GM21786 (cell line): ENCODE measurements around the gene ALK.

Experiments used
- ATAC-seq: cut with Tn5 transposase; IDR thresholded peaks from one replicate; pipeline ENCODE4 v1.9.1; 2021; ENCODE audit not compliant: unreplicated experiment

Gene ALK

GRCh38 chr2:29218071-29218470, 703.3 kb downstream of the ALK start:
- no peak for ATAC-seq

- ATAC-seq = no peak
Observed at GRCh38 chr2:29216609-29216909, 704.8 kb downstream of the ALK start.

GRCh38 chr2:29215739-29216608, 705.4 kb downstream of the ALK start:
- ATAC-seq = no peak

GRCh38 chr2:29215073-29215472, 706.3 kb downstream of the ALK start:
- no peak for ATAC-seq

GRCh38 chr2:29213888-29214291, 707.5 kb downstream of the ALK start:
- no peak for ATAC-seq

- no peak for ATAC-seq
Observed at GRCh38 chr2:29212009-29212408, 709.4 kb downstream of the ALK start.

- no peak for ATAC-seq
Observed at GRCh38 chr2:29209551-29209950, 711.8 kb downstream of the ALK start.

- ATAC-seq = no peak
Observed at GRCh38 chr2:29207352-29208148, 713.8 kb downstream of the ALK start.

GRCh38 chr2:29206941-29207340, 714.4 kb downstream of the ALK start:
- ATAC-seq = no peak

- no peak for ATAC-seq
Observed at GRCh38 chr2:29202819-29203495, 718.4 kb downstream of the ALK start.

GRCh38 chr2:29201979-29202378, 719.4 kb downstream of the ALK start:
- no peak for ATAC-seq

- ATAC-seq = no peak
Observed at GRCh38 chr2:29196792-29197788, 724.3 kb downstream of the ALK start.

- ATAC-seq = no peak
Observed at GRCh38 chr2:29195796-29196195, 725.6 kb downstream of the ALK start.

GRCh38 chr2:29193681-29194080, 727.7 kb downstream of the ALK start:
- ATAC-seq = no peak

GRCh38 chr2:29193111-29193510, 728.3 kb downstream of the ALK start:
- ATAC-seq = no peak

- no peak for ATAC-seq
Observed at GRCh38 chr2:29192526-29192925, 728.9 kb downstream of the ALK start.

- no peak for ATAC-seq
Observed at GRCh38 chr2:29191817-29192216, 729.6 kb downstream of the ALK start.

GRCh38 chr2:29189052-29189451, 732.3 kb downstream of the ALK start:
- no peak for ATAC-seq

GRCh38 chr2:29187926-29188325, 733.5 kb downstream of the ALK start:
- no peak for ATAC-seq

GRCh38 chr2:29186817-29187216, 734.6 kb downstream of the ALK start:
- no peak for ATAC-seq

- ATAC-seq = no peak
Observed at GRCh38 chr2:29184531-29184930, 736.9 kb downstream of the ALK start.
